HepG2 (cell line): ENCODE measurements around the gene TBX3. TPM values are rescaled to one million over a fixed set of nuclear protein-coding genes. Genes with fewer than 3 reads are reported as not detected.
A peak's percentile ranks its signal among the peaks of the same experiment; 100 is the strongest.

ENCODE experiments used
- CHD2 ChIP-seq: IDR thresholded peaks from 2 replicates; pipeline ENCODE4 v1.6.1; 2011; ENCODE audit warnings: low read depth, low read length, improper control_type of control experiment
- ELF1 ChIP-seq: sonication (generic); formaldehyde crosslinking; IDR thresholded peaks from 2 replicates; pipeline ENCODE4 v1.4.0; 2020; ENCODE audit warnings: missing genetic modification reagents
- ERF ChIP-seq: IDR thresholded peaks from 2 replicates; pipeline ENCODE4 v1.6.1; 2018; ENCODE audit warnings: missing biosample characterization, missing genetic modification reagents
- KLF11 ChIP-seq: IDR thresholded peaks from 2 replicates; pipeline ENCODE4 v1.6.1; 2016; ENCODE audit warnings: missing compliant biosample characterization
- MAF1 ChIP-seq: sonication (generic); formaldehyde crosslinking; IDR thresholded peaks from 2 replicates; pipeline ENCODE4 v1.5.0; 2020; ENCODE audit warnings: missing genetic modification reagents, borderline replicate concordance
- PATZ1 ChIP-seq: sonication (generic); formaldehyde crosslinking; IDR thresholded peaks from 2 replicates; pipeline ENCODE4 v1.4.0; 2020; ENCODE audit warnings: missing genetic modification reagents
- PAX8 ChIP-seq: sonication (generic); formaldehyde crosslinking; IDR thresholded peaks from 2 replicates; pipeline ENCODE4 v1.8.0; 2022; ENCODE audit warnings: mild to moderate bottlenecking, missing genetic modification reagents, borderline replicate concordance
- PRMT3 ChIP-seq: sonication (generic); formaldehyde crosslinking; IDR thresholded peaks from 2 replicates; pipeline ENCODE4 v1.8.1; 2022; ENCODE audit warnings: low read depth, mild to moderate bottlenecking, moderate library complexity, missing genetic modification reagents, borderline replicate concordance
- PRPF4 ChIP-seq: fragments of 200-400 bp; formaldehyde crosslinking; IDR thresholded peaks from 2 replicates; pipeline ENCODE4 v1.6.1; 2016; ENCODE audit warnings: low read length, low read depth; ENCODE audit not compliant: poor library complexity, severe bottlenecking
- THYN1 ChIP-seq: sonication (generic); formaldehyde crosslinking; IDR thresholded peaks from 2 replicates; pipeline ENCODE4 v1.8.1; 2023; ENCODE audit warnings: low read depth, mild to moderate bottlenecking, moderate library complexity, missing genetic modification reagents, borderline replicate concordance
- ZNF10 ChIP-seq: sonication (generic); formaldehyde crosslinking; IDR thresholded peaks from 2 replicates; pipeline ENCODE4 v1.4.0; 2020; ENCODE audit warnings: mild to moderate bottlenecking, low read depth, missing genetic modification reagents, borderline replicate concordance
- ZNF264 ChIP-seq: sonication (generic); formaldehyde crosslinking; IDR thresholded peaks from 2 replicates; pipeline ENCODE4 v1.4.0; 2020; ENCODE audit warnings: missing genetic modification reagents
- ZNF407 ChIP-seq: sonication (generic); formaldehyde crosslinking; IDR thresholded peaks from one replicate; pipeline ENCODE4 v1.5.1; 2020; ENCODE audit warnings: mild to moderate bottlenecking, missing genetic modification reagents; ENCODE audit errors: not compliant biosample characterization
- ZNF431 ChIP-seq: sonication (generic); formaldehyde crosslinking; IDR thresholded peaks from 2 replicates; pipeline ENCODE4 v1.9.0; 2022; ENCODE audit warnings: missing genetic modification reagents, low read depth, mild to moderate bottlenecking, borderline replicate concordance
- ZNF605 ChIP-seq: sonication (generic); formaldehyde crosslinking; IDR thresholded peaks from 2 replicates; pipeline ENCODE4 v1.8.0; 2022; ENCODE audit warnings: mild to moderate bottlenecking, missing genetic modification reagents
- polyA plus RNA-seq, 8 experiments: library from polyadenylated mRNA; depleted of rRNA in 3 of 8; stranded (reverse) in 7 of 8; unstranded in 1 of 8; fragments of >200 nt; fragmentation: Illumina TruSeq in 4 of 8; extraction: Trizol in 4 of 8; gene quantifications; 2 replicates each; pipeline versions ENCODE4 v1.2.1 to v1.2.3, GENCODE V29; 2011 to 2016; ENCODE audit warnings: low read depth in 4 of 8, missing spikeins in 1 of 8, mixed read lengths in 1 of 8; ENCODE audit not compliant: insufficient read depth in 1 of 8
- total RNA-seq, 5 experiments: library from RNA; depleted of rRNA; stranded (reverse); fragments of >200 nt; fragmentation: Illumina TruSeq; extraction: Trizol; gene quantifications; 2 replicates each; pipeline ENCODE4 v1.2.3, GENCODE V29; 2016; ENCODE audit warnings: low read depth in 1 of 5
- TF ChIP-seq, protein P1 (sequence below): sonication (generic); formaldehyde crosslinking; IDR thresholded peaks from 2 replicates; pipeline ENCODE4 v1.5.0; 2020; ENCODE audit warnings: missing genetic modification reagents
- TF ChIP-seq, protein P2 (sequence below), 2 experiments: sonication (generic) in 1 of 2; formaldehyde crosslinking in 1 of 2; IDR thresholded peaks; 2 replicates each; pipeline versions ENCODE4 v1.5.1 to v1.6.1; 2011 to 2020; ENCODE audit warnings: borderline replicate concordance in 1 of 2, low read depth in 1 of 2, low read length in 1 of 2, mild to moderate bottlenecking in 1 of 2, missing genetic modification reagents in 1 of 2, moderate library complexity in 1 of 2

TBX3 gene
- total and polyA plus RNA-seq, 2 of the 13 experiments (the other 11 are each of a cell fraction or from before 2014, with no cell fraction given) = 27.1 to 42.4 TPM

DNA sequence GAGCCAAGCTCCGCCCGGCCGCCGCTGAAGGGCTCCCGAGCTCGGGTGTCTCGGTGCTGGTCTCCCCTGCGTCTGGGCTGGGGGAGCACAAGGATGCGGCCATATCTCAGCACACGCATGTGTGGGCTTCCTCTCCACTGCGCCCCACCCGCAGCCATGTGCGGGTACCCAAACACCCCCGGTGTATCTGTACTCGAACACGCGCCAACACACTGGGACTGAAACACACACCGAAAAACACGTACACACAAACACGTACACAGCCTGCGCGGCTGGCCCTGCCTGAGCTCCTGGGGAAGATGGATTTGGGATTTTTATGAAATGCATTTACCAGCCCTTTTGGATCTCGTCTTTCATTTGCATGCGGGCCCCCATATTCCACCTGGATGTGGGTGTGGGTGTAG, 897 bp upstream of the TBX3 start (continued):
- TF ChIP-seq MAF1 (no peak), ZNF431 (CRISPR knock-in tag) (no peak), PATZ1 (peak; percentile 65), ZNF264 (CRISPR knock-in tag) (no peak), ZNF605 (CRISPR knock-in tag) (peak; percentile 34; the same call in 1 of the 2 replicates), KLF11 (CRISPR knock-in tag) (no peak), ZNF407 (CRISPR knock-in tag) (no peak), CHD2 (no peak), ZNF10 (CRISPR knock-in tag) (no peak), PAX8 (CRISPR knock-in tag) (no peak), ELF1 (CRISPR knock-in tag) (no peak), ERF (no peak), THYN1 (CRISPR knock-in tag) (no peak), PRMT3 (CRISPR knock-in tag) (no peak), PRPF4 (no peak)
- TF ChIP-seq, protein P1, sequence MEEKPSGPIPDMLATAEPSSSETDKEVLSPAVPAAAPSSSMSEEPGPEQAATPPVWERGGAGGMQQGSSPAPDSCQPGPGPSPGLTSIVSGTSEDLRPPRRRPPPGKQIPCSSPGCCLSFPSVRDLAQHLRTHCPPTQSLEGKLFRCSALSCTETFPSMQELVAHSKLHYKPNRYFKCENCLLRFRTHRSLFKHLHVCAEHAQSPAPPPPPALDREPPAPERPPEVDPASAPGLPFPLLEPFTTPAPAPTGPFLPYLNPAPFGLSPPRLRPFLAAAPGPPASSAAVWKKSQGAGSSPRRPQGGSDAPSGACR = no peak
- TF ChIP-seq, protein P2, sequence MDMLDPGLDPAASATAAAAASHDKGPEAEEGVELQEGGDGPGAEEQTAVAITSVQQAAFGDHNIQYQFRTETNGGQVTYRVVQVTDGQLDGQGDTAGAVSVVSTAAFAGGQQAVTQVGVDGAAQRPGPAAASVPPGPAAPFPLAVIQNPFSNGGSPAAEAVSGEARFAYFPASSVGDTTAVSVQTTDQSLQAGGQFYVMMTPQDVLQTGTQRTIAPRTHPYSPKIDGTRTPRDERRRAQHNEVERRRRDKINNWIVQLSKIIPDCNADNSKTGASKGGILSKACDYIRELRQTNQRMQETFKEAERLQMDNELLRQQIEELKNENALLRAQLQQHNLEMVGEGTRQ (IDR thresholded peaks at IDR 0.05; ENCODE audit: low read depth, low read length) = no peak
- TF ChIP-seq, protein P2 (CRISPR knock-in tag; IDR thresholded peaks at IDR 0.05; ENCODE audit: borderline replicate concordance) = no peak
